Stomach (tissue), 9 donors: ENCODE measurements around the gene ATOH8. TPM values are rescaled to one million over a fixed set of nuclear protein-coding genes. Genes with fewer than 3 reads are reported as not detected.

ENCODE experiments used
- DNase-seq, 2 donors: peaks; one replicate each; pipeline versions ENCODE4 v3.0.0 to v3.0.0-alpha.2; 2013 to 2019
- H3K27ac ChIP-seq, 5 donors: fragments of 200-600 bp in 4 of 5; sonication (generic) in 4 of 5; one replicate each; pipeline ENCODE4 v1.5.1; 2013 to 2019; ENCODE audit warnings: mild to moderate bottlenecking in 1 of 5, moderate library complexity in 1 of 5
- H3K27me3 ChIP-seq, 3 donors: fragments of 200-600 bp; sonication (generic); one replicate each; pipeline ENCODE4 v1.5.1; 2017 to 2019; ENCODE audit warnings: mixed run types in 1 of 3
- H3K36me3 ChIP-seq, 4 donors: fragments of 200-600 bp; sonication (generic); 1 replicate in 3 of 4; 2 replicates in 1 of 4; pipeline ENCODE4 v1.5.1; 2016 to 2019
- H3K4me1 ChIP-seq, 4 donors: fragments of 200-600 bp; sonication (generic); one replicate each; pipeline ENCODE4 v1.5.1; 2016 to 2019
- H3K4me3 ChIP-seq, 4 donors: fragments of 200-600 bp; sonication (generic) in 3 of 4; one replicate each; pipeline ENCODE4 v1.5.1; 2016 to 2019; ENCODE audit warnings: mild to moderate bottlenecking in 1 of 4
- H3K9me3 ChIP-seq, 4 donors: fragments of 200-600 bp; sonication (generic); one replicate each; pipeline ENCODE4 v1.5.1; 2016 to 2019
- CTCF ChIP-seq, 7 experiments: fragments of 450-650 bp in 4 of 7; fragments of 200-600 bp in 3 of 7; sonication (generic) in 3 of 7; IDR thresholded peaks; one replicate each; pipeline ENCODE4 v1.5.1; 2016 to 2019; ENCODE audit warnings: antibody characterized with exemption in 7 of 7, control low read depth in 2 of 7, mild to moderate bottlenecking in 1 of 7
- EP300 ChIP-seq: sonication (generic); formaldehyde crosslinking; IDR thresholded peaks from one replicate; pipeline ENCODE4 v1.6.1; 2017; ENCODE audit warnings: antibody characterized with exemption
- POLR2A ChIP-seq, 4 donors: fragments of 450-650 bp; IDR thresholded peaks; one replicate each; pipeline ENCODE4 v1.6.1; 2016; ENCODE audit warnings: antibody characterized with exemption in 4 of 4, control low read depth in 2 of 4, mild to moderate bottlenecking in 1 of 4, moderate library complexity in 1 of 4
- POLR2AphosphoS5 ChIP-seq, 3 donors: sonication (generic); formaldehyde crosslinking; IDR thresholded peaks; one replicate each; pipeline ENCODE4 v1.6.1; 2016; ENCODE audit warnings: antibody characterized with exemption in 3 of 3
- WGBS, 5 donors: extraction: QIAGEN DNeasy Blood & Tissue Kit in 3 of 5; methylation state at CpG; one replicate each; pipeline versions ENCODE4 v1.1.5 to v1.1.7; 2013 to 2018; 5-methylcytosine and 5-hydroxymethylcytosine counted together
- intact Hi-C: fragments of 100-400 bp; cut with DNase I; formaldehyde crosslinking; loops from one replicate; pipeline ENCODE4 v1.15.1; 2023; ENCODE audit warnings: low total_unique reads
- polyA plus RNA-seq, 3 donors: library from polyadenylated mRNA; stranded (reverse); fragments of 200-250 nt; gene quantifications; one replicate each; pipeline ENCODE4 v1.2.3, GENCODE V29; 2013
- total RNA-seq, 5 donors: library from RNA; depleted of rRNA; stranded (reverse); fragments of >200 nt; gene quantifications; one replicate each; pipeline versions ENCODE4 v1.1.0 to v1.2.3, GENCODE V29; 2014 to 2016
- donor health status: healthy with polysubstance abuse.
- donor health status: Bipolar disorder and iron deficiency.
- donor health status: healthy.

Gene ATOH8
- total and polyA plus RNA-seq, 8 donors, result 2.3 to 23.2 (median 13.3) TPM

GRCh38 chr2:85758361-85759256 is 4.8 kb downstream of the ATOH8 start:
- peak; percentile 42 to 71 for DNase-seq
- peak overlapping the region in 1 of 5 donors; percentile 10 for H3K27ac ChIP-seq
- peak overlapping the region in 2 of 4 donors; percentile 18 to 32 for H3K4me3 ChIP-seq

GRCh38 chr2:85759257-85759613 is 5.4 kb downstream of the ATOH8 start:
- Histone ChIP-seq H3K9me3 (no peaks in the 10 kb centered on the region), H3K4me1 (peaks cover 49 to 80% (median 67%) of the 10 kb centered on the region in 4 donors), H3K4me3 (peak overlapping the region in 2 of 4 donors; percentile 18 to 32), H3K27me3 (peaks cover 0 to 22% (median 14%) of the 10 kb centered on the region in 3 donors), H3K36me3 (peaks cover 0 to 9% (median 4%) of the 10 kb centered on the region in 4 donors), H3K27ac (no peak overlapping the region)
- intact Hi-C loops, result loop anchor here (10.0 kb wide), 1 partner anchor 56 kb away; no protein-coding TSS in a partner anchor
- DNase-seq, result no peak
- TF ChIP-seq POLR2A (IDR thresholded peaks at IDR 0.05), result no peak
- TF ChIP-seq CTCF (IDR thresholded peaks at IDR 0.05), result no peak
- no peak for TF ChIP-seq EP300
- TF ChIP-seq POLR2AphosphoS5 (IDR thresholded peaks at IDR 0.05), result no peak
- 80 to 95% (median 89%) methylated on average over 3 to 5 of the region's 5 CpGs for WGBS, 5 donors

More at GRCh38 chr2:85758361-85759256, 4.8 kb downstream of the ATOH8 start:
- TF ChIP-seq POLR2A (IDR thresholded peaks at IDR 0.05), result no peak
- TF ChIP-seq CTCF (IDR thresholded peaks at IDR 0.05), result no peak
- TF ChIP-seq EP300, result no peak
- TF ChIP-seq POLR2AphosphoS5 (IDR thresholded peaks at IDR 0.05), result no peak
- Histone ChIP-seq H3K27me3 (peaks cover 0 to 28% (median 20%) of the 10 kb centered on the region in 3 donors), H3K9me3 (no peaks in the 10 kb centered on the region), H3K4me1 (peaks cover 50 to 79% (median 73%) of the 10 kb centered on the region in 4 donors), H3K36me3 (peaks cover 0 to 4% (median 0%) of the 10 kb centered on the region in 4 donors)
- intact Hi-C loops, result loop anchor here (10.0 kb wide), 1 partner anchor 56 kb away; no protein-coding TSS in a partner anchor
- 66 to 88% (median 79%) methylated on average over 14 to 19 of the region's 19 CpGs for WGBS, 5 donors

- H3K4me3 ChIP-seq, result no peak overlapping the region
- peaks cover 0 to 20% (median 15%) of the 10 kb centered on the region in 4 donors for H3K36me3 ChIP-seq
- DNase-seq, result no peak
- intact Hi-C loops, result no loop called here
- peaks cover 0 to 16% (median 3%) of the 10 kb centered on the region in 3 donors for H3K27me3 ChIP-seq
- no peak for TF ChIP-seq POLR2AphosphoS5 (IDR thresholded peaks at IDR 0.05)
- no peak for TF ChIP-seq EP300
- TF ChIP-seq CTCF (IDR thresholded peaks at IDR 0.05), result no peak
- no peak for TF ChIP-seq POLR2A (IDR thresholded peaks at IDR 0.05)
- WGBS, 5 donors, result 74 to 84% (median 81%) methylated on average over 5 to 6 of the region's 6 CpGs
- no peak overlapping the region for H3K27ac ChIP-seq
- H3K4me1 ChIP-seq, result peaks cover 41 to 74% (median 61%) of the 10 kb centered on the region in 4 donors
- H3K9me3 ChIP-seq, result no peaks in the 10 kb centered on the region
Observed at GRCh38 chr2:85760371-85760770, 6.6 kb downstream of the ATOH8 start.

GRCh38 chr2:85760872-85761271 is 7.1 kb downstream of the ATOH8 start:
- TF ChIP-seq CTCF (IDR thresholded peaks at IDR 0.05) (no peak), POLR2AphosphoS5 (IDR thresholded peaks at IDR 0.05) (no peak), POLR2A (IDR thresholded peaks at IDR 0.05) (no peak)
- peaks cover 37 to 74% (median 61%) of the 10 kb centered on the region in 4 donors for H3K4me1 ChIP-seq

More at GRCh38 chr2:85760872-85761271, 7.1 kb downstream of the ATOH8 start:
- Histone ChIP-seq H3K9me3 (no peaks in the 10 kb centered on the region), H3K27me3 (peaks cover 0 to 14% (median 0%) of the 10 kb centered on the region in 3 donors), H3K27ac (no peak overlapping the region), H3K4me3 (no peak overlapping the region), H3K36me3 (peaks cover 0 to 25% (median 20%) of the 10 kb centered on the region in 4 donors)
- intact Hi-C loops, result no loop called here
- 90 to 94% (median 91%) methylated on average over 7 to 8 of the region's 8 CpGs for WGBS, 5 donors
- no peak for DNase-seq
